Measurements from ENCODE around the gene MAPKAPK2. TPM values are rescaled to one million over a fixed set of nuclear protein-coding genes. Genes with fewer than 3 reads are reported as not detected.

MAPKAPK2 gene
- total RNA-seq, 1 experiment from 2014 or later = 72.4 TPM

GRCh38 chr1:206702803-206703202, 18.1 kb downstream of the MAPKAPK2 start:
- in situ Hi-C loops (cut with HindIII; ENCODE audit: low pct_unique_long_range_greater_than_20kb, low sequenced_read_pairs) (no loop called here), intact Hi-C loops (cut with micrococcal nuclease; ENCODE audit: unreplicated experiment) (no loop called here)
- ATAC-seq (no peak), DNase-seq (ENCODE audit: low read depth, low spot score) (no peak)
- Histone ChIP-seq H3K9me3 (ENCODE audit: control insufficient read depth, insufficient read depth, low read depth, low read length) (no peaks in the 10 kb centered on the region), H3K27ac (ENCODE audit: low read length) (no peak overlapping the region), H3K27me3 (ENCODE audit: control insufficient read depth, insufficient read depth, low read length) (no peaks in the 10 kb centered on the region), H3K36me3 (ENCODE audit: control insufficient read depth, insufficient read depth, low read length) (no peaks in the 10 kb centered on the region), H3K4me1 (ENCODE audit: control insufficient read depth, insufficient read depth, low read length) (peaks cover 24% of the 10 kb centered on the region), H3K4me3 (ENCODE audit: low read depth in 2 of 2, low read length in 2 of 2) (no peak overlapping the region)
- BruUV-seq (replicated peaks) = no TSS peak
- CTCF ChIA-PET = no interaction called here
- POLR2A ChIA-PET = no interaction called here
- TF ChIP-seq CTCF (IDR thresholded peaks at IDR 0.05) (no peak), REST (IDR thresholded peaks at IDR 0.05; ENCODE audit: insufficient read depth in 1 of 2, low read depth in 2 of 2, low read length in 1 of 2) (no peak), SIN3A (IDR thresholded peaks at IDR 0.05; ENCODE audit: borderline replicate concordance, insufficient read depth, low read depth, low read length) (no peak), TCF7L2 (IDR thresholded peaks at IDR 0.05; ENCODE audit: low read depth, low read length) (no peak), POLR2AphosphoS5 (IDR thresholded peaks at IDR 0.05; ENCODE audit: low read depth, low read length) (no peak)

- peaks cover 32% of the 10 kb centered on the region for H3K4me1 ChIP-seq (ENCODE audit: control insufficient read depth, insufficient read depth, low read length)
- no peak overlapping the region for H3K4me3 ChIP-seq (ENCODE audit: low read depth in 2 of 2, low read length in 2 of 2)
- no peak for ATAC-seq
- intact Hi-C loops (cut with micrococcal nuclease; ENCODE audit: unreplicated experiment) (no loop called here), in situ Hi-C loops (cut with HindIII; ENCODE audit: low pct_unique_long_range_greater_than_20kb, low sequenced_read_pairs) (no loop called here)
- no TSS peak for BruUV-seq (replicated peaks)
- DNase-seq (ENCODE audit: low read depth, low spot score) = no peak
- TF ChIP-seq CTCF (IDR thresholded peaks at IDR 0.05) (no peak), POLR2AphosphoS5 (IDR thresholded peaks at IDR 0.05; ENCODE audit: low read depth, low read length) (no peak), REST (IDR thresholded peaks at IDR 0.05; ENCODE audit: insufficient read depth in 1 of 2, low read depth in 2 of 2, low read length in 1 of 2) (no peak), TCF7L2 (IDR thresholded peaks at IDR 0.05; ENCODE audit: low read depth, low read length) (no peak), SIN3A (IDR thresholded peaks at IDR 0.05; ENCODE audit: borderline replicate concordance, insufficient read depth, low read depth, low read length) (no peak)
- CTCF ChIA-PET = no interaction called here
- H3K36me3 ChIP-seq (ENCODE audit: control insufficient read depth, insufficient read depth, low read length) = no peaks in the 10 kb centered on the region
- no peak overlapping the region for H3K27ac ChIP-seq (ENCODE audit: low read length)
- no peaks in the 10 kb centered on the region for H3K27me3 ChIP-seq (ENCODE audit: control insufficient read depth, insufficient read depth, low read length)
- no peaks in the 10 kb centered on the region for H3K9me3 ChIP-seq (ENCODE audit: control insufficient read depth, insufficient read depth, low read depth, low read length)
- POLR2A ChIA-PET = no interaction called here
These were observed 19.0 kb downstream of the MAPKAPK2 start for GRCh38 chr1:206703661-206704060.
